ENCODE data around the gene PPP3R1.

PPP3R1 gene

GRCh38 chr2:68237404-68237803, 14.9 kb downstream of the PPP3R1 start:
- TF ChIP-seq CTCF (conservative IDR thresholded peaks at IDR 0.05; ENCODE audit: low read depth, low read length): no peak
- H3K4me3 ChIP-seq (ENCODE audit: low read depth, low read length): no peak overlapping the region
- DNase-seq (ENCODE audit: low read depth): peak; percentile 78

- no peak for TF ChIP-seq CTCF (conservative IDR thresholded peaks at IDR 0.05; ENCODE audit: low read depth, low read length)
- H3K4me3 ChIP-seq (ENCODE audit: low read depth, low read length): no peak overlapping the region
- peak; percentile 45 for DNase-seq (ENCODE audit: low read depth)
These were observed 15.5 kb downstream of the PPP3R1 start for GRCh38 chr2:68236876-68237275.

- no peak overlapping the region for H3K4me3 ChIP-seq (ENCODE audit: low read depth, low read length)
- no peak for DNase-seq (ENCODE audit: low read depth)
- TF ChIP-seq CTCF (conservative IDR thresholded peaks at IDR 0.05; ENCODE audit: low read depth, low read length): no peak
These were observed 16.1 kb downstream of the PPP3R1 start for GRCh38 chr2:68236103-68236734.

- DNase-seq (ENCODE audit: low read depth): no peak
- no peak for TF ChIP-seq CTCF (conservative IDR thresholded peaks at IDR 0.05; ENCODE audit: low read depth, low read length)
- no peak overlapping the region for H3K4me3 ChIP-seq (ENCODE audit: low read depth, low read length)
These were observed 17.2 kb downstream of the PPP3R1 start for GRCh38 chr2:68235090-68235489.

- no peak for DNase-seq (ENCODE audit: low read depth)
- TF ChIP-seq CTCF (conservative IDR thresholded peaks at IDR 0.05; ENCODE audit: low read depth, low read length): no peak
- no peak overlapping the region for H3K4me3 ChIP-seq (ENCODE audit: low read depth, low read length)
These were observed 17.9 kb downstream of the PPP3R1 start for GRCh38 chr2:68234405-68234804.

GRCh38 chr2:68231061-68231372, 21.3 kb downstream of the PPP3R1 start:
- no peak for TF ChIP-seq CTCF (conservative IDR thresholded peaks at IDR 0.05; ENCODE audit: low read depth, low read length)
- no peak for DNase-seq (ENCODE audit: low read depth)
- no peak overlapping the region for H3K4me3 ChIP-seq (ENCODE audit: low read depth, low read length)

- no peak overlapping the region for H3K4me3 ChIP-seq (ENCODE audit: low read depth, low read length)
- TF ChIP-seq CTCF (conservative IDR thresholded peaks at IDR 0.05; ENCODE audit: low read depth, low read length): no peak
- DNase-seq (ENCODE audit: low read depth): peak; percentile 54
These were observed 21.9 kb downstream of the PPP3R1 start for GRCh38 chr2:68230241-68231060.
